Subcutaneous adipose tissue (tissue), 4 donors: ENCODE results near the gene LTF. TPM values are rescaled to one million over a fixed set of nuclear protein-coding genes. Genes with fewer than 3 reads are reported as not detected.

ENCODE experiments used
- total RNA-seq, 4 donors: library from RNA; depleted of rRNA; stranded (reverse); fragments of >200 nt; gene quantifications; one replicate each; pipeline ENCODE4 v1.1.0, GENCODE V29; 2016
- TF ChIP-seq, protein P1 (sequence below): fragments of 450-650 bp; IDR thresholded peaks from one replicate; pipeline ENCODE4 v1.5.1; 2016; ENCODE audit warnings: low read depth, mild to moderate bottlenecking, control low read depth, antibody characterized with exemption, moderate library complexity

Gene LTF
- total RNA-seq, 4 donors from 2014 or later: 1.2 to 17.9 (median 7.2) TPM

DNA sequence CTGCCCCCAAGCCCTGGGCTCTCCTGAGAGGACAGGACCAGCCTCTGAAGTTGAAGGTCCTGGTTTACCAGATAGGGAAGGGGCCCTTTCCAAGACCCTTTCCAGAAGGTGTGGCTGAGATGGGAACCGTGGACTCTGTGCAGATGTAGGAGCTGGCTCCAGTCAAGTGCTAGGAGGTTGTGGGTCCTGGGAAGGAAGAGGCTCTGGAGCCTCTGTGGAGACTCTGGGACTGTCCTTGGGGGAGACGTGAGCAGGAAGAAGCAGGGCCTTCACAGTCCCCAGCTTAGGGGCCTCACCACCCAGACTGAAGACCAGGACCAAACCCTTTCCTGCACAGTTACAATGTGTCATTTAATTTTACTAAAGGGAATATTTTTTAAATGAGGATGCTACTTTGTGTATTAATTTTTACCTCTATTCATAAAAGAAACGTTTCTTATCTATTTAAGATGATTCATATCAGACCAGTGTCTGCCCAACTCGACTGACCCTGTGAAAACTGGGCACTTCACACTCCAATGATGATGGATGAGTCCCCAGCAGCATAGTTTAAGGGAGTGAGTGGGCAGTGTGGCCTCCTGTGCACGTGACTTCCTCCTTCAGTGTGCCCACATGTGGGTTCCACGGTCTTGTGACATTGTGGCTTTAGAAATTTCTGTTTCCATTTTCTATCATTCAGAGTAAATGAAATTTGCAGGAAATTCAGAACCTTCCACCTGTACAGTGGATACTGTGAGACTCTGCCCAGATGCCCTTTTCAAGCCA lies 68.8 kb downstream of the LTF start:
- TF ChIP-seq, protein P1, sequence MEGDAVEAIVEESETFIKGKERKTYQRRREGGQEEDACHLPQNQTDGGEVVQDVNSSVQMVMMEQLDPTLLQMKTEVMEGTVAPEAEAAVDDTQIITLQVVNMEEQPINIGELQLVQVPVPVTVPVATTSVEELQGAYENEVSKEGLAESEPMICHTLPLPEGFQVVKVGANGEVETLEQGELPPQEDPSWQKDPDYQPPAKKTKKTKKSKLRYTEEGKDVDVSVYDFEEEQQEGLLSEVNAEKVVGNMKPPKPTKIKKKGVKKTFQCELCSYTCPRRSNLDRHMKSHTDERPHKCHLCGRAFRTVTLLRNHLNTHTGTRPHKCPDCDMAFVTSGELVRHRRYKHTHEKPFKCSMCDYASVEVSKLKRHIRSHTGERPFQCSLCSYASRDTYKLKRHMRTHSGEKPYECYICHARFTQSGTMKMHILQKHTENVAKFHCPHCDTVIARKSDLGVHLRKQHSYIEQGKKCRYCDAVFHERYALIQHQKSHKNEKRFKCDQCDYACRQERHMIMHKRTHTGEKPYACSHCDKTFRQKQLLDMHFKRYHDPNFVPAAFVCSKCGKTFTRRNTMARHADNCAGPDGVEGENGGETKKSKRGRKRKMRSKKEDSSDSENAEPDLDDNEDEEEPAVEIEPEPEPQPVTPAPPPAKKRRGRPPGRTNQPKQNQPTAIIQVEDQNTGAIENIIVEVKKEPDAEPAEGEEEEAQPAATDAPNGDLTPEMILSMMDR: no peak

DNA sequence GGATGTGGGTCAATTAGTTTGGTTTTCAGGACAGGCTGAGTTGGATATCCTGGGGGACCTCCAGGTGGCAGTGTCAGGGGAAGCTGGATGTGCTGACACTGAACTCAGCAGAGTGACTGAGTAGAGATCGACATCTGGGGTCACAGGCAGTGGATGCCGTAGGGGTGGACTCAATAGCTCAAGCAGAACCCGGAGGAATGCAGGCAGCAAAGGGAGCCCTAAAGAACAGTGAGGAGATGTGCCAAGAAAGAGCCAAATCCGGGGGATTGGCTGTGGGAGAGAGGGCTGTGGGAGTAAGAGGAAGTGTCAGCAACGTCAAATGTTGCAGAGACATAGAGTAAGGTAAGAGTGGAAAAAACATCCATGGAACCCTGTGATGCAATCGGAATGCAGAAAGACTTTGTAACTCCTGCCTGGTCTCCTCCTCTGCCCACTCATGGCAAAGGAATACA lies 69.5 kb downstream of the LTF start:
- TF ChIP-seq, protein P1: no peak

DNA sequence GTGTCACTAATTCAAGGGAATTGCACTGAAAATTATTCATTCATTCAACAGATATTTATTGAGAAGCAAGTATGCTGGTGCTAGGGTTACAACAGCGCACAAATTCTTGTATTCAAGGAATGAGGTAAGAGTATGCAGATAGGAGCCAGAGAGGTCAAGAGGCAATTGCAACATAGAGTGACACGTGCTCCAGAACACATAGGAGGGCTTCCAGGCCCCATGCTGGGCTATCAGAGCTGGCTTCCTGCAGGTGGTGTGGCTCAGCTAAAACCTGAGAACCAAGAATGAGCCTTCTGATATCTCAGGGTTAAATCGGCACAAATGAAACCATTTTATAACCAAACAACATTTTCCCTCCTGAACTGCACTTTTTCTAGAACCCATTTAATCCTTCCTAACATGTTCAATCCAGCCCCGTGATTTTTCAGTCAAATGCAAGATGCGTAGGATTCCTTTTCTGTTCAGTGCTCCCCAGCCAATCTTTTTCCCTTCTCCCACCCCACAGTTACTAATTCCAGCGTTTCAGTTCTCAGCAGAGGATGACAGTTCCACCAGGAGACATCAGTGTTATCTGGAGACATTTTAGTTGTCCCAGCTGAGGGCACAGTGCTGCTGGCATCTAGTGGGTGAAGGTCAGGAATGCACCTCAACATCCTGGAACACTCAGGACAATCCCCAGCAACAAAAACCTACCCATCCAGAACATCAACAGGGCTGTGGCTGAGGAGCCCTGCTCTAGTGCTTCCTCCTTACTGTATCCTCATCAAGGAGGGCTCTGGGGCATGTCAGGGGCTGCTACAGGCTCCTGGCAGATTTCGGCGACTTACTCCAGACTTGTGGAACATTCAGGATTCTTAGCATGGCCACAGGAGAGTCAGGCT lies 70.9 kb downstream of the LTF start:
- TF ChIP-seq, protein P1: no peak

DNA sequence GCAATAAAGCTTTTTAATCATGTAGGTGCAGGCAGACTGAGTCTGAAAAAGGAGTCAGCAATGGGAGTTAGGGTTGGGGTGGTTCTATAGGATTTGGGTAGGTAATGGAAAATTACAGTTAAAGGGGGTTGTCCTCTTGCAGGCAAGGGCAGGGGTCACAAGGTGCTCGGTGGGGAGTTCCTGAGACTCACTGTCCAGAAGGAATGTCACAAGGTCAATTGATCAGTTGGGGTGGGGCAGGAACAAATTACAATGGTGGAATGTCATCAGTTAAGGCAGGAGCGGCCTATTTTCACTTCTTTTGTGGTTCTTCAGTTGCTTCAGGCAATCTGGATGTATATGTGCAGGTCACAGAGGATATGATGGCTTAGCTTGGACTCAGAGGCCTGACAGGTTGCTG lies 71.7 kb downstream of the LTF start:
- TF ChIP-seq, protein P1: no peak

DNA sequence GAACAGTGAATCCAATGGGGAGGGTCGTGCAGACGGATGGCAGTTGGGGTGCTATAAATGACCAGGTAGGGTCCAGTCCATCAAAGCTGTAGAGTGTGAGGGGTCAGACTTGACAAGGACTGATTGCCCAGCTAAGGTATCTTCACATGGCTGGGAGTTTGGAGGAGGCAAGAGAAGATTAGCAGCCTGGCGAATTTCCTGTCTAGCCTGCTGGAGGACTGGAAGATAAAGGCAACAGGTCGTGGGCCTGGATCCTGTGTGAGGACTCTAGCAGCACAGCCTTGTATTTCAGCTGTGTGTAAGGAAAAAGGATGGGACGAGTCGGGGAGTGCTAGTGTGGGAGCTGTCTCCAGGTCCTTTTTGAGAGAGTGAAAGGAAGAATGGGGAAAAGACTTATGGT lies 75.4 kb downstream of the LTF start:
- TF ChIP-seq, protein P1: no peak

DNA sequence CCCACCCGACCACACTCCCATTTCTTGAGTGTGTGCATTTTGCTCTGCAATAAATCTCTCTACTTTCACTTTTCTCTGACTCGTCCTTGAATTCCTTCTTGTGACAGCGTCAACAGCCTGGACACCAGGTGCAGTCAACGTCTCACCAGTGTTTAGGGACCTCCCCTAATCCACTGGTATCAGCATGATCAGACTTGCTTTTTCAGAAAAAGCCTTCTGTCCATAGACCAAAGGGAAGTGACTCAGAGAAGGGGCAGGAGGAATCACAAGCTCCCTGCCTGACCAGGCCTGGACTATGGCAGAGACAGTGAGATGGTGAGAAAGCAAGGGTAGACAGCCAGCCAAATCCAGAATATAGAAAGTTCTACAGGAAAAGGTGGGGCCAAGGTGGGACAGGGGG lies 78.5 kb downstream of the LTF start:
- TF ChIP-seq, protein P1: no peak

Other genes with a start within 250 kb of the LTF start
- not detected for gene CCR3, start 222.4 kb downstream of the LTF start, total RNA-seq
- 1 to 10 TPM; 1.3 to 3.4 (median 1.8) TPM for gene CCR2, start 110.8 kb downstream of the LTF start, total RNA-seq
- 10 to 100 TPM in 1 of 4 donors, under 1 TPM in 1, not detected in 2; 0.88 to 11.0 TPM for gene CCR5, start 94.0 kb downstream of the LTF start, total RNA-seq
- gene CCRL2, start 57.6 kb downstream of the LTF start, total RNA-seq: 10 to 100 TPM in 2 of 4 donors, 1 to 10 TPM in 2; 4.1 to 27.2 (median 17.0) TPM
- gene RTP3, start 33.1 kb upstream of the LTF start, total RNA-seq: not detected
- gene LRRC2, start 101.4 kb upstream of the LTF start, total RNA-seq: 1 to 10 TPM; 1.1 to 7.7 (median 5.0) TPM
- not detected for gene FAM240A, start 147.6 kb upstream of the LTF start, total RNA-seq
- 10 to 100 TPM in 1 of 4 donors, 1 to 10 TPM in 3; 4.4 to 30.3 (median 7.8) TPM for gene ALS2CL, start 228.8 kb upstream of the LTF start, total RNA-seq
- gene TMIE, start 236.5 kb upstream of the LTF start, total RNA-seq: under 1 TPM in 1 of 4 donors, not detected in 3; 0.88 TPM